ENCODE data around the gene ABCA9.

GRCh38 chr17:69060822-69061221 lies at the start of gene ABCA9:
- TF ChIP-seq POLR2A (IDR thresholded peaks at IDR 0.05; ENCODE audit: low read depth, low read length) (no peak), TAF1 (IDR thresholded peaks at IDR 0.05; ENCODE audit: borderline replicate concordance, low read depth, low read length) (no peak)

Data from GM12892 (cell line).